Nephron (organoid): ENCODE measurements around the gene AP1G2.

Experiments used
- H3K27ac Mint-ChIP-seq, 3 experiments: 2 replicates each; pipeline ENCODE4 v1.8.0; 2020; ENCODE audit warnings: mixed read lengths in 3 of 3, mild to moderate bottlenecking in 2 of 3, moderate library complexity in 1 of 3
- H3K27me3 Mint-ChIP-seq: 2 replicates; pipeline ENCODE4 v1.8.0; 2021; ENCODE audit warnings: low read depth, mild to moderate bottlenecking, moderate library complexity, mixed read lengths
- H3K36me3 Mint-ChIP-seq: 2 replicates; pipeline ENCODE4 v1.8.0; 2020; ENCODE audit warnings: low read depth, mixed read lengths
- H3K4me1 Mint-ChIP-seq: 2 replicates; pipeline ENCODE4 v1.8.0; 2020; ENCODE audit warnings: mixed read lengths
- H3K4me3 Mint-ChIP-seq, 3 experiments: 2 replicates each; pipeline ENCODE4 v1.8.0; 2020; ENCODE audit warnings: mild to moderate bottlenecking in 3 of 3, mixed read lengths in 3 of 3, moderate library complexity in 2 of 3
- H3K9me3 Mint-ChIP-seq: 2 replicates; pipeline ENCODE4 v1.8.0; 2020; ENCODE audit warnings: mixed read lengths
- TF ChIP-seq, protein P1 (sequence below), 3 experiments: fragments of 200-600 bp; sonication (generic); IDR thresholded peaks; one replicate each; pipeline ENCODE4 v1.5.0; 2021; ENCODE audit warnings: antibody characterized with exemption in 3 of 3; ENCODE audit not compliant: unreplicated experiment in 3 of 3

The AP1G2 gene

GRCh38 chr14:23569443-23570151 lies 2.0 kb upstream of the AP1G2 start:
- Mint-ChIP-seq H3K4me3 (peak overlapping the region in 2 of 3 experiments; percentile 19 to 49), H3K4me1 (peaks cover 40% of the 10 kb centered on the region), H3K9me3 (no peaks in the 10 kb centered on the region), H3K27me3 (peaks cover 23% of the 10 kb centered on the region), H3K27ac (peak overlapping the region; percentile 86 to 98 (median 94)), H3K36me3 (peaks cover 8% of the 10 kb centered on the region)
- TF ChIP-seq, protein P1, sequence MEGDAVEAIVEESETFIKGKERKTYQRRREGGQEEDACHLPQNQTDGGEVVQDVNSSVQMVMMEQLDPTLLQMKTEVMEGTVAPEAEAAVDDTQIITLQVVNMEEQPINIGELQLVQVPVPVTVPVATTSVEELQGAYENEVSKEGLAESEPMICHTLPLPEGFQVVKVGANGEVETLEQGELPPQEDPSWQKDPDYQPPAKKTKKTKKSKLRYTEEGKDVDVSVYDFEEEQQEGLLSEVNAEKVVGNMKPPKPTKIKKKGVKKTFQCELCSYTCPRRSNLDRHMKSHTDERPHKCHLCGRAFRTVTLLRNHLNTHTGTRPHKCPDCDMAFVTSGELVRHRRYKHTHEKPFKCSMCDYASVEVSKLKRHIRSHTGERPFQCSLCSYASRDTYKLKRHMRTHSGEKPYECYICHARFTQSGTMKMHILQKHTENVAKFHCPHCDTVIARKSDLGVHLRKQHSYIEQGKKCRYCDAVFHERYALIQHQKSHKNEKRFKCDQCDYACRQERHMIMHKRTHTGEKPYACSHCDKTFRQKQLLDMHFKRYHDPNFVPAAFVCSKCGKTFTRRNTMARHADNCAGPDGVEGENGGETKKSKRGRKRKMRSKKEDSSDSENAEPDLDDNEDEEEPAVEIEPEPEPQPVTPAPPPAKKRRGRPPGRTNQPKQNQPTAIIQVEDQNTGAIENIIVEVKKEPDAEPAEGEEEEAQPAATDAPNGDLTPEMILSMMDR (IDR thresholded peaks at IDR 0.05; ENCODE audit: unreplicated experiment in 3 of 3): no peak

GRCh38 chr14:23568600-23569331 lies 1.2 kb upstream of the AP1G2 start:
- TF ChIP-seq, protein P1 (IDR thresholded peaks at IDR 0.05; ENCODE audit: unreplicated experiment in 3 of 3): peak; percentile 28 to 49 (median 42)
- no peaks in the 10 kb centered on the region for H3K9me3 Mint-ChIP-seq
- peak overlapping the region; percentile 86 to 98 (median 94) for H3K27ac Mint-ChIP-seq
- H3K36me3 Mint-ChIP-seq: peaks cover 14% of the 10 kb centered on the region
- H3K27me3 Mint-ChIP-seq: peaks cover 21% of the 10 kb centered on the region
- H3K4me1 Mint-ChIP-seq: peaks cover 40% of the 10 kb centered on the region
- peak overlapping the region; percentile 77 to 95 (median 85) for H3K4me3 Mint-ChIP-seq

- Mint-ChIP-seq H3K27me3 (peaks cover 15% of the 10 kb centered on the region), H3K9me3 (no peaks in the 10 kb centered on the region), H3K27ac (peak overlapping the region; percentile 86 to 98 (median 94)), H3K4me3 (peak overlapping the region; percentile 95 to 99 (median 99)), H3K4me1 (peaks cover 40% of the 10 kb centered on the region), H3K36me3 (peaks cover 14% of the 10 kb centered on the region)
- TF ChIP-seq, protein P1 (IDR thresholded peaks at IDR 0.05; ENCODE audit: unreplicated experiment in 3 of 3): no peak
Measured at GRCh38 chr14:23568021-23568599, 519 bp upstream of the AP1G2 start.

DNA sequence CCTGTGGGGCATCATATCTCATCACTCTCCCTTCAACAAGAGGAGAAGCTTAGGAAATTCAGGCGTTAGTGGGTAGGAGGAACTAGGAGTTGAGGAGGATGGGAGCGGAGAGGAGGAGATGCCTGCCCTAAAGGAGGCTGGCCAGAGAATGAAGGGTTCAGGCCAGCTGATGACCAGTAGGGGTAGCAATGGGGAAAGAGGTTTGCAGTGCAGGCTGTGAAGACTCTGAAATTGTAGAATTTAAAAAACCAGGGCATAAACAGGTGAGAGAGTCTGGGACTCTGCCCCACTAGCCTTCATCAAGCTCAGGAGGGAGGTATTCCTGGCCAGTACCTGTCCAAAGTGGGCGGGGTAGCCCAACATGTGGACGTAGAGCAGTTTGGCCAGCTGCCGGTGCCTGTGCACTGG lies 809 bp downstream of the AP1G2 start:
- H3K36me3 Mint-ChIP-seq: peaks cover 13% of the 10 kb centered on the region
- H3K4me3 Mint-ChIP-seq: peak overlapping the region; percentile 95 to 99 (median 99)
- H3K9me3 Mint-ChIP-seq: no peaks in the 10 kb centered on the region
- TF ChIP-seq, protein P1 (IDR thresholded peaks at IDR 0.05; ENCODE audit: unreplicated experiment in 3 of 3): peak in 1 of 3 experiments; percentile 17
- H3K4me1 Mint-ChIP-seq: peaks cover 30% of the 10 kb centered on the region
- peaks cover 4% of the 10 kb centered on the region for H3K27me3 Mint-ChIP-seq
- peak overlapping the region; percentile 86 to 98 (median 94) for H3K27ac Mint-ChIP-seq

DNA sequence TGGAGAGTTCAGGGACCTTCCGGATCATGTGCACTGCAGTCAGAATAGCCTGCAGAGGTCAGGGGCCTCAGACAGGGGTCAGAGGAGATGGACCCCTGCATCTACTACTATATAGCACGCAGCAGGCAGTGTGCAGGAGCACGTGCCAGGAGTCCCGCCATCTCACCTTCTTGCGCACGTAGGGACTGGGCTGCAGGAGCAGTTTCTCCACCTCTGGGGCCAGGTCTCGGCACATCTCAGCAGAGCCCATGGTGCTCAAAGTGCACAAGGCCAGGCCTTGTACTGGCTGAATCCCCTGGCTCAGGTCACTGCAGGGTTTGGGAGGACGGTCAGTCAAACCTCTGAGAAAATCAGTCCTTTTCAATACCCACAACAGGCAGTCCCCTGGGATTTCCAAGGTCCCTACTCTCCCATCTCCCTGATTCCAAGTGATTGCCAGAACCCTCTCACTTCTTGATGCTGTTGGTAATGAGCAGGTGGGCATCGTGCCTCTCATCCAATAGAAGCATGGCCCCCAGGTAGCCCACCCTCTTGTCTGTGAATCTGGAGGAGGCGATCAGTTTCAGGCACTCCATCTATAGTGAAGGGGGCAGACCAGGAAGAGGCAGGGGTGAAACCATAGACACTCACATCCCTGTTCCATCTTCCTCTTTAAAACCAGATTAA lies 1.3 kb downstream of the AP1G2 start:
- H3K4me3 Mint-ChIP-seq: peak overlapping the region; percentile 95 to 99 (median 99)
- peaks cover 17% of the 10 kb centered on the region for H3K36me3 Mint-ChIP-seq
- peak overlapping the region; percentile 86 to 98 (median 94) for H3K27ac Mint-ChIP-seq
- peaks cover 29% of the 10 kb centered on the region for H3K4me1 Mint-ChIP-seq
- TF ChIP-seq, protein P1 (IDR thresholded peaks at IDR 0.05; ENCODE audit: unreplicated experiment in 3 of 3): no peak
- H3K27me3 Mint-ChIP-seq: peaks cover 3% of the 10 kb centered on the region
- H3K9me3 Mint-ChIP-seq: no peaks in the 10 kb centered on the region
